Mucosa of rectum (tissue), 2 donors: ENCODE measurements around the gene NOD2.

Source experiments
- H3K27ac ChIP-seq, 2 donors: one replicate each; pipeline ENCODE4 v1.7.0; 2013; ENCODE audit warnings: inconsistent platforms in 2 of 2, low read depth in 2 of 2, low read length in 2 of 2
- H3K27me3 ChIP-seq, 2 donors: one replicate each; pipeline ENCODE4 v1.7.0; 2013; ENCODE audit warnings: low read length in 2 of 2; ENCODE audit not compliant: control insufficient read depth in 2 of 2, insufficient read depth in 2 of 2
- H3K36me3 ChIP-seq, 2 donors: one replicate each; pipeline ENCODE4 v1.7.0; 2013; ENCODE audit warnings: low read length in 2 of 2; ENCODE audit not compliant: control insufficient read depth in 2 of 2, insufficient read depth in 2 of 2
- H3K4me1 ChIP-seq, 2 donors: one replicate each; pipeline ENCODE4 v1.7.0; 2013; ENCODE audit warnings: low read length in 2 of 2, mild to moderate bottlenecking in 1 of 2; ENCODE audit not compliant: control insufficient read depth in 2 of 2, insufficient read depth in 2 of 2
- H3K4me3 ChIP-seq, 2 donors: one replicate each; pipeline ENCODE4 v1.7.0; 2013; ENCODE audit warnings: low read length in 2 of 2
- H3K9ac ChIP-seq, 2 donors: one replicate each; pipeline ENCODE4 v1.7.0; 2013; ENCODE audit warnings: low read length in 2 of 2, low read depth in 1 of 2, mild to moderate bottlenecking in 1 of 2
- H3K9me3 ChIP-seq, 2 donors: one replicate each; pipeline ENCODE4 v1.7.0; 2013; ENCODE audit warnings: low read length in 2 of 2; ENCODE audit not compliant: control insufficient read depth in 2 of 2
- donor health status: healthy.
- donor health status: Normal muscosa, but diverticular disease.

The NOD2 gene

DNA sequence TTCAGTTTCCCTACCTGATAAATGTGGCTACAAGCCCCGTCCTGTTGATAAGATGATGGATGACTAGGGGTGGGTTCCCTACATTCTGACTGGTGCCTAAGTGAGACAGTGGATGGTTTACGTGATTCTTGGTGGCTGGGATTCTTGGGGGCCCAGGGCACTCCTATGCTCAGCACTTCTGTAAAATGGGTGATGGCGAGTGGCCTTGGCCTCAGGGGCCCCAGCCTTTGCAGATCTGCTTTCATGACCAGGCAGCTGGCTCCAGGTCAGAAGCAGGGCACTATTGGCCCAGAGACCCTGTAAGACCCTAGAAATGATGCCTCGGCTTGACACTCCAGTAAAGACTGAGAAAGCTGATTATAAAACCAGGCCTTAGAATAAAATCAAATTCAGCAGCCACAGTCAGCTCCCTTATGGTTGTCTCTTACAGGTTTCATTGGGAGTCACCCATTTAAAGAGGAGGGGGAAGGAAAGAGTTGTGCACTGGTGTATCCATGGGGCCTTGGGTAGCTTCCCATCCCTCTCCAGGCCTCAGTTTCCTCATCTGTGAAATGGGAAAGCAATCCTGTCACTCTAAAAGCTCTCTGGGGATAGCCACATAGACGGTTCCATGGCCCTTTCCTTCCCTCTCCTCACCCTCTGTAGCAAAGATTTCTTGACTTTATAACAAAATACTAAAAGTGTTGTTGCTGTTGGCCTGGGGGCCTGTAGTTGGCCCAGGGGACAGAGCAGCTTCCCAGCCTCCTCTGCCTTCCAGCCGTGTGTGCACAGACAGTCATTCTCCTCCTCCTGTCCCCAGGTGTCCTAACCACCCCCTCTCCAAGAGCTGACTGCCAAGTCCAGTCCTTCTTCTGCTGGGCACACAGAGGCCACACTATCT is 13.5 kb upstream of the NOD2 start:
- Histone ChIP-seq H3K36me3 (peaks cover 0 to 5% of the 10 kb centered on the region in 2 donors), H3K27me3 (no peaks in the 10 kb centered on the region), H3K9ac (peak overlapping the region in 1 of 2 donors; percentile 54), H3K9me3 (no peaks in the 10 kb centered on the region), H3K4me3 (peak overlapping the region; percentile 17 to 68), H3K4me1 (peaks cover 1 to 13% of the 10 kb centered on the region in 2 donors), H3K27ac (peak overlapping the region in 1 of 2 donors; percentile 72)

GRCh38 chr16:50680556-50680893 is 12.9 kb upstream of the NOD2 start:
- H3K9me3 ChIP-seq, result no peaks in the 10 kb centered on the region
- peak overlapping the region in 1 of 2 donors; percentile 72 for H3K27ac ChIP-seq
- peaks cover 4 to 13% of the 10 kb centered on the region in 2 donors for H3K4me1 ChIP-seq
- H3K4me3 ChIP-seq, result peak overlapping the region; percentile 17 to 68
- peaks cover 0 to 3% of the 10 kb centered on the region in 2 donors for H3K36me3 ChIP-seq
- H3K27me3 ChIP-seq, result no peaks in the 10 kb centered on the region
- peak overlapping the region; percentile 7 to 54 for H3K9ac ChIP-seq

- H3K27me3 ChIP-seq, result no peaks in the 10 kb centered on the region
- peak within 1 kb of the TSS; percentile 16 to 72 for H3K27ac ChIP-seq
- no peaks in the 10 kb centered on the region for H3K9me3 ChIP-seq
- H3K9ac ChIP-seq, result peak within 1 kb of the TSS; percentile 7 to 54
- no peaks in the 10 kb centered on the region for H3K36me3 ChIP-seq
- peak within 1 kb of the TSS; percentile 17 to 68 for H3K4me3 ChIP-seq
- peaks cover 7 to 16% of the 10 kb centered on the region in 2 donors for H3K4me1 ChIP-seq
Observed at GRCh38 chr16:50681021-50681885, 12.2 kb upstream of the NOD2 start, which contains the start of gene SNX20. SNX20 (minus strand) TSS chr16:50681312; CDS start chr16:50677526, 3,786 bp downstream.

DNA sequence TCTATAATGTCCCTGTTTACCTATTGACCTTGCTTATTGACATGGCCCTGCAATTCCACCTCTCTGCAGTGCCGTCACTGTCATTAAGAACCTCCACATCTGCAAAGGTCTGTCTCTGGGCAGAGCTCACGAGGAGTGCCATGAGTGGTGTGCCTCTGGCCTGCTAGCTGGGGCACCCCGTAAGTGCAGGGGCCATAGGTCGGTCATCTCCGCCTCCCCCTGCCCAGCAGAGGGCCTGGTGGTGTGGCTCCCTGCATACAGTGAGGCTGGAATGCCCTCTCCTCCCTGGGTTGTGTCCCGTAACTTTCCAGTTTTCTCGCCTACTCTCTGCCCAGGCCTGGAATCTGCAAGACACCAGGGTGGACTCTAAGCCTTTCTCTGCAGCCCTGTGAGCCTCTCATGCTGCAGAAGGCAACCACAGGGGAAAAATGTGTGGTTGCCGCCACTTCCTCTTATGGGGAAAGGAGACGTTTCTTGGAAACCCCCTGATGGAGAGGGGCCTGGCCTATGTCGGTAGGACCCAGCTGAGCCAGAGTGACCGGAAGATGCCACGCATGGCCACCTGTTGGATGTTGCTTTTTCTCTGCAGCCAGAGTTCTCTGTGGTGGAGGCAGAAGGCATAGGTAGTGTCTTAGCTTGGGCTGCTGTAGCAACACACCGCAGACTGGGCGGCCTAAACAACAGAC is 9.6 kb upstream of the NOD2 start:
- no peaks in the 10 kb centered on the region for H3K36me3 ChIP-seq
- peak overlapping the region in 1 of 2 donors; percentile 75 for H3K27ac ChIP-seq
- peak overlapping the region in 1 of 2 donors; percentile 26 for H3K4me3 ChIP-seq
- H3K27me3 ChIP-seq, result no peaks in the 10 kb centered on the region
- no peak overlapping the region for H3K9ac ChIP-seq
- H3K4me1 ChIP-seq, result peaks cover 7 to 14% of the 10 kb centered on the region in 2 donors
- no peaks in the 10 kb centered on the region for H3K9me3 ChIP-seq

DNA sequence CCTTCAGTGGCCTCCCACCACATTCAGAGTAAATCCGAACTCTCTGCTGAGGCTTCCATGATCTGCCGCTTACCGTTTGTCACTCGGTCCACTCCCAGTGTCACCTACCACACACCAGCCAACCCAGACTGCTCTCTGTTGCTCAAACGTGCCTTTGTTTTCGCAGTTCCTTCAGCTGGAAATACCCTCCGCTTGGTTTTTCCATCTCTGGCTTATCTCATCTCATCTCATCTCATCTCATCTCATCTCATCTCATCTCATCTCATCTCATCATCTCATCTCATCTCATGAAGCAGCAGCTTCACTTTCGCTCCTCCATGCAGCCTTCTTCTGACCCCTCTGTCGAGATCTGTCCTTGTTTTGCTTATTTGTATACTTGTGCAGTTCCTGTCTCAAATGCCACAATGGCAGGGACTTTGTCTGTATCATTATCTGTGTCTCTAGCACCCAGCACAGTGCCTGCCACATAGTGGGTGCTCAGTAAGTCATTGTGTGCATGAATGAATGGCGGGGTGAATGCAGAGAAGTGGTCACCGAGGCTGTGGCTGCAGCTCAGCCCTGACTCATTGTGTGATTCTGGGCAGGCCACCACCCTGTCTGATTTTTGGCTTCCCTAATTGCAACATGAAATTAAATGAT is 8.5 kb upstream of the NOD2 start:
- Histone ChIP-seq H3K36me3 (no peaks in the 10 kb centered on the region), H3K9ac (no peak overlapping the region), H3K4me1 (peaks cover 7 to 14% of the 10 kb centered on the region in 2 donors), H3K4me3 (peak overlapping the region in 1 of 2 donors; percentile 20), H3K27ac (peak overlapping the region in 1 of 2 donors; percentile 75), H3K9me3 (no peaks in the 10 kb centered on the region), H3K27me3 (no peaks in the 10 kb centered on the region)

DNA sequence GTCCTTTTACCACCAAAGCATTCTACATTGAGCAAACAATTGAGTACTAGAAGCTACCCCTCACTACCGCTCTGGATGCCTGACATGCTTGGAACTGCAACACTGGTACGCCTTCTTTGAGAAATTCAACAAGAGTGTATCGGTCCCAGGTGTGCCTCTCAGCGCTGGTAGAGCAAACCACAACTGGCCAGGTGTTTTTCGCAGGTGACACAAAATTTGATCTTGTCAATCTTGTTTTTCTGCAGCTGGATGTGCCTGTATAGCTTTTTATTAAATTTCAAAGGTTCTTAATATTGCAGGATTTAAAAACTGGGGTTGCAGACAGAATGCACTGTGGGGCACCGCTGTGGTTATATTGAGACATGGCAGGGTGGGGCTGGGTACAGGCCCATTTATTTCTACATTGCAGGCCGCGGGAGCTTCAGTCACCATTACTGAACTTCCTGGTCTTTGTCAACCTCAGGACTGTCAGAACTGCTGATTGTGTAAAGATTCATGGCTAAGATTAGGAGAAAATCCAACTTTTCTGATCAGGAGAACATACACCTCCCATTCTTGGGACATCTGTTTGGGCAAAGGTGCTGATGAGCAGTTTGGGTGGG is 7.8 kb upstream of the NOD2 start:
- Histone ChIP-seq H3K9me3 (no peaks in the 10 kb centered on the region), H3K4me3 (peak overlapping the region in 1 of 2 donors; percentile 20), H3K27me3 (no peaks in the 10 kb centered on the region), H3K36me3 (no peaks in the 10 kb centered on the region), H3K27ac (peak overlapping the region in 1 of 2 donors; percentile 75), H3K9ac (no peak overlapping the region), H3K4me1 (peaks cover 7 to 14% of the 10 kb centered on the region in 2 donors)

DNA sequence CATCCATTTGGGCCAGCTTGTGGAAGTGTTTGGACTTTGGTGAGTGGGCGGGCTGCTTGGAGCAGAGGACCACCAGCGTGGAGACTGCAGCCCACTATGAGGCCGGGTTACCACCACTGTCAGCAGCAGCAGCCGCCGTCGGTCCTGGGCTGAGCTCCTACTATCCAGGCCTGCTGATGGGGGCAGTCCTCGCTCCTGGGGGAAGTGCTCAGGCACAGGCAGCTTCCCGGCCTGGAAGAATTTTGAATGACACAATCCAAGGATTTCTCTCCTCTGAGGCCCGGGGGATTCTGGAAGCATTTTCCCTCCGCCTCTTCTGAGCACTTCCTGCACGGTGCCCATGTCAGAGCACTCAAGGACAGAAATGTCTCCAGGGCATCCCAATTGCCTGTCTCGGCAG is 5.3 kb upstream of the NOD2 start:
- Histone ChIP-seq H3K4me3 (no peak overlapping the region), H3K9me3 (no peaks in the 10 kb centered on the region), H3K4me1 (peaks cover 7 to 17% of the 10 kb centered on the region in 2 donors), H3K36me3 (no peaks in the 10 kb centered on the region), H3K27me3 (no peaks in the 10 kb centered on the region), H3K27ac (no peak overlapping the region), H3K9ac (no peak overlapping the region)

DNA sequence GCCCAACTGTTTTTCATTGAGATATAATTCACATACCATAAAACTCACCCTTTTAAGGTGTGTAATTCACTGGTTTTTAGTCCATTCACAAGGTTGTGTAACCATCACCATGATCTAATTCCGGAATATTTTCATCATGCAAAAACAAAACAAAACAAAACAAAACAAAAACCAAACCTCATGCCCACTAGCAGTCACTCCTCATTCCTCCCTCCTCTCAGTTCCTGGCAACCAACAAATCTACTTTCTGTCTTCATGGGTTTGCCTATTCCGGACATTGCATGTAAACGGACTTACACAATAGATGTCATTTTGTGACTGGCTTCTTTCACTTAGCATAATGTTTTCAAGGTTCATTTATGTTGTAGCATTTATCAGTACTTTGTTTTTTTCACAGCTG is 4.5 kb upstream of the NOD2 start:
- Histone ChIP-seq H3K9ac (no peak overlapping the region), H3K36me3 (no peaks in the 10 kb centered on the region), H3K9me3 (no peaks in the 10 kb centered on the region), H3K27ac (no peak overlapping the region), H3K4me3 (no peak overlapping the region), H3K27me3 (no peaks in the 10 kb centered on the region), H3K4me1 (peaks cover 11 to 13% of the 10 kb centered on the region in 2 donors)

- no peaks in the 10 kb centered on the region for H3K9me3 ChIP-seq
- no peak overlapping the region for H3K27ac ChIP-seq
- H3K27me3 ChIP-seq, result no peaks in the 10 kb centered on the region
- H3K9ac ChIP-seq, result no peak overlapping the region
- H3K36me3 ChIP-seq, result no peaks in the 10 kb centered on the region
- H3K4me1 ChIP-seq, result peaks cover 8 to 10% of the 10 kb centered on the region in 2 donors
- H3K4me3 ChIP-seq, result no peak overlapping the region
Observed at GRCh38 chr16:50690177-50690576, 3.2 kb upstream of the NOD2 start.
